Uterus (tissue), 4 donors: ENCODE measurements around the gene TSPAN9. TPM values are rescaled to one million over a fixed set of nuclear protein-coding genes. Genes with fewer than 3 reads are reported as not detected.

ENCODE experiments used
- DNase-seq, 2 donors: peaks; one replicate each; pipeline ENCODE4 v3.0.0-alpha.2; 2019 to 2020
- H3K27ac ChIP-seq, 2 donors: fragments of 200-600 bp; sonication (generic); 1 replicate in 1 of 2; 2 replicates in 1 of 2; pipeline ENCODE4 v1.5.1; 2016 to 2018
- H3K27me3 ChIP-seq, 2 donors: fragments of 200-600 bp; sonication (generic); one replicate each; pipeline ENCODE4 v1.5.1; 2018 to 2019; ENCODE audit warnings: control low read depth in 1 of 2
- H3K36me3 ChIP-seq, 2 donors: fragments of 200-600 bp; sonication (generic); one replicate each; pipeline ENCODE4 v1.5.1; 2019; ENCODE audit warnings: control low read depth in 1 of 2
- H3K4me1 ChIP-seq, 2 donors: fragments of 200-600 bp; sonication (generic); one replicate each; pipeline ENCODE4 v1.5.1; 2018 to 2019; ENCODE audit warnings: control low read depth in 1 of 2
- H3K4me3 ChIP-seq, 2 donors: fragments of 200-600 bp; sonication (generic); 1 replicate in 1 of 2; 2 replicates in 1 of 2; pipeline ENCODE4 v1.5.1; 2018 to 2019; ENCODE audit warnings: mild to moderate bottlenecking in 1 of 2
- H3K9me3 ChIP-seq, 2 donors: fragments of 200-600 bp; sonication (generic); one replicate each; pipeline ENCODE4 v1.5.1; 2019; ENCODE audit warnings: control low read depth in 1 of 2
- POLR2A ChIP-seq, 2 donors: fragments of 450-650 bp; IDR thresholded peaks; one replicate each; pipeline ENCODE4 v1.6.1; 2016; ENCODE audit warnings: antibody characterized with exemption in 2 of 2, mild to moderate bottlenecking in 1 of 2, moderate library complexity in 1 of 2
- intact Hi-C: fragments of 100-400 bp; cut with DNase I; formaldehyde crosslinking; loops from one replicate; pipeline ENCODE4 v1.15.1; 2023; ENCODE audit warnings: low total_unique reads
- total RNA-seq, 4 donors: library from RNA; depleted of rRNA in 3 of 4; stranded (reverse); fragments of >200 nt in 3 of 4; gene quantifications; one replicate each; pipeline versions ENCODE4 v1.1.0 to v1.2.4, GENCODE V29; 2014 to 2023
- TF ChIP-seq, protein P1 (sequence below), 4 experiments: fragments of 200-600 bp in 2 of 4; fragments of 450-650 bp in 2 of 4; sonication (generic) in 2 of 4; IDR thresholded peaks; one replicate each; pipeline ENCODE4 v1.5.1; 2016 to 2019; ENCODE audit warnings: antibody characterized with exemption in 4 of 4, mild to moderate bottlenecking in 2 of 4, moderate library complexity in 1 of 4
- donor health status: DM: yes; HTN: yes; CAD: no.

Gene TSPAN9
- total RNA-seq, 4 donors from 2014 or later, result 47.9 to 106 (median 65.1) TPM

DNA sequence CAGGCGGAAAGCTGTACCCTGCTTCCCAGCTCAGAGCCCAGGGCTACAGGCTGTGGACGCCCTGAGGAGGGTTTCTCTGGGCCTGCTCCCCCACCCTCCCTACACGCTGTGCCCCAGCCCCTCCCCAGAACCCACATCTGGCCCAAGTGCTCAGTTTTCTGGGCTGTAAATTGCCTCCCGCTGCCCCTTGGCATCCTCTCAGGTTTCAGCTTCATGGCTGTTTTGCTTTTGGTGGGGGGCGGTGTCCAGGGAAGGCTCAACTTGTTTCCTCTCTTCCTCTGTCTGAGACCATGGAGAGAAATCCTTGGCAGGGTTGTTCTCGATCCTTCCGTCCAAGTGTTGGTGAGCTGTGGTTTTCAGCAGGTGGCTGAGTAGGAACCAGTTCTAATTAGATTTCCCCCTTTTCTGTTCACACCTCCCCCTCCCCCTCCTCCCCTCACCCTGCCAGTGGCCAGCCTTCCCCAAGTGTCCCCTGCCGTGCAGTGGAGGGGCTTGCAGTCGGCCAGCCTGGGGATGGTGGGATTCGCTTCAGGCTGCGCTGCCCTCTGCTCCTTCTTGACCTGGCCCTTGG lies 61.8 kb downstream of the TSPAN9 start:
- Histone ChIP-seq H3K9me3 (no peaks in the 10 kb centered on the region), H3K4me3 (no peak overlapping the region), H3K27me3 (no peaks in the 10 kb centered on the region), H3K36me3 (no peaks in the 10 kb centered on the region), H3K27ac (no peak overlapping the region), H3K4me1 (no peaks in the 10 kb centered on the region)
- intact Hi-C loops, result loop anchor here (5.0 to 10.0 kb wide), 3 partner anchors 63 to 138 kb away; partner anchors contain the start of gene TSPAN9
- no peak for TF ChIP-seq POLR2A (IDR thresholded peaks at IDR 0.05)
- TF ChIP-seq, protein P1, sequence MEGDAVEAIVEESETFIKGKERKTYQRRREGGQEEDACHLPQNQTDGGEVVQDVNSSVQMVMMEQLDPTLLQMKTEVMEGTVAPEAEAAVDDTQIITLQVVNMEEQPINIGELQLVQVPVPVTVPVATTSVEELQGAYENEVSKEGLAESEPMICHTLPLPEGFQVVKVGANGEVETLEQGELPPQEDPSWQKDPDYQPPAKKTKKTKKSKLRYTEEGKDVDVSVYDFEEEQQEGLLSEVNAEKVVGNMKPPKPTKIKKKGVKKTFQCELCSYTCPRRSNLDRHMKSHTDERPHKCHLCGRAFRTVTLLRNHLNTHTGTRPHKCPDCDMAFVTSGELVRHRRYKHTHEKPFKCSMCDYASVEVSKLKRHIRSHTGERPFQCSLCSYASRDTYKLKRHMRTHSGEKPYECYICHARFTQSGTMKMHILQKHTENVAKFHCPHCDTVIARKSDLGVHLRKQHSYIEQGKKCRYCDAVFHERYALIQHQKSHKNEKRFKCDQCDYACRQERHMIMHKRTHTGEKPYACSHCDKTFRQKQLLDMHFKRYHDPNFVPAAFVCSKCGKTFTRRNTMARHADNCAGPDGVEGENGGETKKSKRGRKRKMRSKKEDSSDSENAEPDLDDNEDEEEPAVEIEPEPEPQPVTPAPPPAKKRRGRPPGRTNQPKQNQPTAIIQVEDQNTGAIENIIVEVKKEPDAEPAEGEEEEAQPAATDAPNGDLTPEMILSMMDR (IDR thresholded peaks at IDR 0.05), result no peak
- no peak for DNase-seq

DNA sequence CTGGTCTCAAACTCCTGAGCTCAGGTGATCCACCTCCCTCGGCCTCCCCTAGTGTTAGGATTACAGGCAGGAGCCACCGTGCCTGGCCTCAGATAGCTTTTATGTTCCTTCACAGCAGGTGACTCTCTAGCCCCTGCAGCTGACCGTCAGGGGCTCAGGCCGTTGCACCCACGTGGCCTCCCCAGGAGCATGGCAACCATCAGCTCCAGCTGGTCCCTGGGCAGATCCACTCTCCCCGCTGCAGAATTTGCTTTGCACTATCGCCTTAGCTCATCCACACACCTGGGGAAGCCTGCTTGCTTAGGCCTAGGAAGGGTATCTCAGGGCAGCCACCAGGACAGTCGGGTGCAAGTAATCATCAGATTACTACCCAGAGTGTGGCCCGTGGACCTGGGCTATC lies 62.6 kb downstream of the TSPAN9 start:
- Histone ChIP-seq H3K9me3 (no peaks in the 10 kb centered on the region), H3K4me1 (no peaks in the 10 kb centered on the region), H3K4me3 (no peak overlapping the region), H3K27ac (no peak overlapping the region), H3K27me3 (no peaks in the 10 kb centered on the region), H3K36me3 (no peaks in the 10 kb centered on the region)
- intact Hi-C loops, result loop anchor here (5.0 to 10.0 kb wide), 3 partner anchors 63 to 138 kb away; partner anchors contain the start of gene TSPAN9
- DNase-seq, result no peak
- TF ChIP-seq, protein P1 (IDR thresholded peaks at IDR 0.05), result no peak
- no peak for TF ChIP-seq POLR2A (IDR thresholded peaks at IDR 0.05)

DNA sequence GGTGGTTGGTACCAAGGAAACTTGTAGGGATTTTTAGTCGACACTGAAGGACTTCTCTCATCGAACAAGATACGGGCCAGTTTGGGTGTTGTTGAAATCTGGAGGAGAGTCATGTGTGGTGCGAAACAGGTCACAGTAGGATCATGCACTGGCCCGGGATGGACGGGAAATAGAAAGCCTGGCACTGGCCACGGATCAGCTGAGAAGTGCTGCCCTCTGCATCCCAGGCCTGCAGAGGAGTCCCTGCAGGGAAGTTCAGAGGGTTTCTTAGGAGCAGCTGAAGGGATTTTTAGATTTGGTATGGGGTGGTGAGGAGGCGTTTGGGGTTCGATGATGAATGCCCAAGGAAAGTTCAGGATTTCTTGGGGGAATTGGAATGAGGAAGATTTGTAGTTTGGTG lies 63.1 kb downstream of the TSPAN9 start:
- Histone ChIP-seq H3K4me3 (no peak overlapping the region), H3K4me1 (no peaks in the 10 kb centered on the region), H3K36me3 (no peaks in the 10 kb centered on the region), H3K27ac (no peak overlapping the region), H3K27me3 (no peaks in the 10 kb centered on the region), H3K9me3 (no peaks in the 10 kb centered on the region)
- no peak for DNase-seq
- intact Hi-C loops, result no loop called here
- no peak for TF ChIP-seq POLR2A (IDR thresholded peaks at IDR 0.05)
- TF ChIP-seq, protein P1 (IDR thresholded peaks at IDR 0.05), result no peak

DNA sequence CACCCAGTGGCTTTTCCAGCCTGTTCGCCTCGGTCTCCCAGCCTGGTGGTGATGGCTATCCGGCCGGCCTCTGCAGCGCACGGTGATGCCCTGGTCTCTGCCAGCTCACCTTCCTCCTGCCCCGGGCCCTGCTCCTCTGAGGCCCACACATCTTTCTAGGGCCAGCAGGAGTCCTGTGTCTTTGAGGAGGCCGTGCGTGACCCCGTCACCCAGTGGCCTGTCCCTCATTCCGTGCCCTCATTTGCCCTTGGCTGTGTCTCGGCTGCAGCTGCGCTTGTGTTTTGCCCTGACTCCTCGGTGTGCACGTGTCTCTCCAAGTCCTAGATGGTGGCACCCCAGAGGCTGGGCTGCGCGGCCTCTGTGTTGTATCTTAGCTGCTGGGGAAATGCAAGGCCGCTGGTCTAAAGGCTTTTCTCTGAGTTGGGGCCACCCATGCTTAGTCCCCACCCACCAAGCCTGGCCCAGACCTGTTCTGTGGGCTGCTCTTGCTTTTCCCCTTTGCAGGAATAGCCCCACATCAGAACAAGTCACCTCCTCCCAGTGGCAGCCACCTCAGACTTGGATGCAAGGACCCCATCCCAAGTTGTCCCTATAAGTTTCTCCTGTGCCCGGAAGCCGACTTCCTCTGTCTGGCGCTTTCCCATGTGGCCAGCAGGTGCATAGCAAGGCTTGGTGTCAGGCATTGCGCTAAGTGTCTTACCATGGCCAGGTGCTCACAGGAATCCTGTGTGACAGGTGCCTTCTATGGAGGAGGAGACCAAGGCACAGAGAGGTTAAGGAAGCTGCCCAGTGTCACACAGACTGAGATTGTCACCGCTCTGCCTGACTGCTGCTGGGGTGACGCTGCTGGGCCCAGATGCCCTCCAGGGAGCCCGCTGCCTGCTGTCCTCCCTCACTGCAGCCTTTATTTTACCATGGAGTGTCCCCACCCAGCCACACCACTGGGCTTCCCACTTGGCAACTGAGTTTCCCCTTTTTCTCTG lies 64.5 kb downstream of the TSPAN9 start:
- no peak for TF ChIP-seq POLR2A (IDR thresholded peaks at IDR 0.05)
- TF ChIP-seq, protein P1 (IDR thresholded peaks at IDR 0.05), result no peak

DNA sequence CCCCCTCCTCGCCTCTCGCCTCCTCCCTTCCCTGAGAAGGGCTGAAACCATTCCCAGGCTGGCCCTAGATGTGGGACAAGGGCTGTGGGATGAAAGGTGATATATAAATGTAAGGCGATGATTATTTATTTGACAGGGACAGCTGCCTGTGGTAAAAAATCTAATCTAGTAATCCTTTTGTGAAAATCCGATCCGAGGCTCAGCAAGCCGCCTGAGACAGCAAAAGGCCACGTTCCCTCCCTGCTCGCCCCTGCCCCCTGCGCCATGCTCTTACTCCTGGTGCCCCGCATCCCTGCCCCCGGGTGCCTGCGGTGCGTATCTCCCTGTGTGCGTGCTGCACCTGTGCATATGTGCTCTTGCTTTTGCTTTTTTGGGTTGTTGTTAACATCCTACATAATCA lies 65.2 kb downstream of the TSPAN9 start:
- intact Hi-C loops, result no loop called here
- Histone ChIP-seq H3K4me3 (no peak overlapping the region), H3K36me3 (no peaks in the 10 kb centered on the region), H3K9me3 (no peaks in the 10 kb centered on the region), H3K27me3 (no peaks in the 10 kb centered on the region), H3K4me1 (no peaks in the 10 kb centered on the region), H3K27ac (no peak overlapping the region)
- TF ChIP-seq, protein P1 (IDR thresholded peaks at IDR 0.05), result no peak
- TF ChIP-seq POLR2A (IDR thresholded peaks at IDR 0.05), result no peak
- DNase-seq, result no peak

More for the DNA sequence above, 64.5 kb downstream of the TSPAN9 start:
- H3K4me3 ChIP-seq, result no peak overlapping the region
- no peak for DNase-seq
- H3K4me1 ChIP-seq, result no peaks in the 10 kb centered on the region
- intact Hi-C loops, result no loop called here
- H3K36me3 ChIP-seq, result no peaks in the 10 kb centered on the region
- no peaks in the 10 kb centered on the region for H3K27me3 ChIP-seq
- H3K9me3 ChIP-seq, result no peaks in the 10 kb centered on the region
- H3K27ac ChIP-seq, result no peak overlapping the region
